Measurements from ENCODE around the gene CCDC85B.

GRCh38 chr11:65887723-65888162 is 2.7 kb upstream of the CCDC85B start:
- TF ChIP-seq CTCF (IDR thresholded peaks at IDR 0.05): no peak
- TF ChIP-seq POLR2A (IDR thresholded peaks at IDR 0.05): no peak

Data from esophagus squamous epithelium (tissue), 4 donors.